HG03196 (cell line): Measurements from ENCODE around the gene ZFYVE26.
"Not testable (repeated sequence)": the region's sequence is repeated elsewhere in the genome, so short reads cannot be mapped to it uniquely, and the experiment has no call there.

Experiments
- ATAC-seq: cut with Tn5 transposase; IDR thresholded peaks from one replicate; pipeline ENCODE4 v1.9.1; 2021; ENCODE audit not compliant: unreplicated experiment

Gene ZFYVE26

DNA sequence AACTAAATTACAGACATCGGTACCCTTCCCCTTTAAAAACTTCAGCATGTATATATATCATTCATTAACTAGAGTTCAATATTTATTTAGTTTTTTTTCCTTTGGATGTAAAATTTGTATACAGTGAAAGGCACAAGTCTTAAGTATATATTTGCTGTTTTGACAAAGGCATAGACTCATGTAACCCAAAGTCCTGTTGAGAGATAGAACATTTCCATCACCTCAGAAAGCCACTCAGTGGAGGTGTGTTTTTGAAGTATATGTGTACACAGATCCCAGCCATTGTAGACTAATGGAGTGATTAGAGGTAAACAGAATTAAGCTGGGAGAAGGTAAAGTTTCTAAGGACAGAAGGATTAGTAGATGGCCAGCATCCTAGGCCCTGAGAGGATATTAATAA lies 99.3 kb downstream of the ZFYVE26 start:
- ATAC-seq: no peak

DNA sequence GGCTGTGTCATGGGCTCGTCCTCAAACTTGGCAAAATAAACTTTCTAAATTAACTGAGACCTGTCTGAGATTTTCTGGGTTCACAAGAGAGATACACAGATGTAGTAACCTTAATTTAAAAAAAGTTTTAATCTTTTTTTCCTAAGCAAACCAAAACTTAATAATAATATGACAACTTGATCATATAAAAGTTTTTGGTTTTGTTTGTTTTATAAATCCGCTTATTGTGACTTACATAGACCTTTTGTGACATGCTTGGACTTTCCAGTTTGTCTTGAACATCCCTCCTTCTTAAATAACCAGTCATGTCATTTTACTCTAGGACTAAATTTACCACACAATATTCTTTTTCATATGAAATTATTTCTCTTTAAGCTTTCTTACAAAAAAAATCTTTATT lies 106.2 kb downstream of the ZFYVE26 start:
- no peak for ATAC-seq

DNA sequence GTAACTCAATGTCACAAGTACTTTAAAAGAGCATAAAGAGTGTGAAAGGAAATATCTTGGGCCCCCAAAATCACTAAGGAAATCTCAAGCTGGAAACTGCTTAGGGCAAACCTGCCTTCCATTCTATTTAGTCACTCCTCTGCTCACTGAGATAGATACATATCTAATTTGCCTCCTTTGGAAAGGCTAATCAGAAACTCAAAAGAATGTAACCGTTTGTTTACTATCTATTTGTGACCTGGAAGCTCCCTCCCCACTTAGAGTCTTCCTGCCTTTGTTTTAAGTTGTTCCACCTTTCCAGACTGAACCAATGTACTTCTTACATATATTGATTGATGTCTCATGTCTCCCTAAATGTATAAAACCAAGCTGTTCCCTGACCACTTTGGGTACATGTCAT lies 106.6 kb downstream of the ZFYVE26 start:
- not testable (repeated sequence) for ATAC-seq

DNA sequence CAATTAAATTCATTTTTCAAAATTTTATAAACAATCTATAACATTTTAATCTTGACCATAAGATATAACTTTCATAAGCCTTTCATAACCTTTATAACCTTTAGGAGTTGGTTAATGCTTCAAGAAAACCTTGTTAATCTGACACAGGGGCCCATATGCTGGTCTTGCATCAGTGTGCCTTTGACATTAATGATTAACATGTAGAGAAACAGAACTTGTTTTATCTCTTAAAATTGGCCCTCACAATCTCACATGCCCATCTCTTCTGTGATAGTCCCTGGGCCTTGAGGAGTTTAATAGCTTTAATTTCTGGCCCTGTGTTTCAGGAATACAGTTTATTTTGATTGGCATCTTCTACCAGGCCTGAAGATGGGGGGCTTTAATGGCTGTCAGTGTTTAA lies 107.0 kb downstream of the ZFYVE26 start:
- not testable (repeated sequence) for ATAC-seq

DNA sequence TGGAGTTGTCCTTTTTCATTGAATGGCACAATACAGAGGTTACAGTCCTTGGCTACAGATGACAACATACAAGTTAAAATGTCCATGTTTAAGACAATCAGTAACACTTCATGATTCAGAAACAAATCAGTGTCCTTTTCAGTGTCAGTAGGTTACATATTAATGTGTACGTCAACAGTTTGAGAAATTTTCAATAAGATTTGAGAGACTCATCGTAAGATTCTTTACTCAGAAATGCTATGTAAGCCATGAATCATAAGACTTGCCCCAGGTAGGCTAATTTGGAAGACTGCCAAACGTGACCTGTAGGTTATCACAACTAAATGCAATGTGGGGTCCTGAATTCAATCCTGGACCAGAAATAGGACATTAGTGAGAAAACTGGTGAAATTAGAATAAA lies 111.2 kb downstream of the ZFYVE26 start:
- ATAC-seq: no peak

GRCh38 chr14:67704484-67705089 lies 111.8 kb downstream of the ZFYVE26 start:
- no peak for ATAC-seq

DNA sequence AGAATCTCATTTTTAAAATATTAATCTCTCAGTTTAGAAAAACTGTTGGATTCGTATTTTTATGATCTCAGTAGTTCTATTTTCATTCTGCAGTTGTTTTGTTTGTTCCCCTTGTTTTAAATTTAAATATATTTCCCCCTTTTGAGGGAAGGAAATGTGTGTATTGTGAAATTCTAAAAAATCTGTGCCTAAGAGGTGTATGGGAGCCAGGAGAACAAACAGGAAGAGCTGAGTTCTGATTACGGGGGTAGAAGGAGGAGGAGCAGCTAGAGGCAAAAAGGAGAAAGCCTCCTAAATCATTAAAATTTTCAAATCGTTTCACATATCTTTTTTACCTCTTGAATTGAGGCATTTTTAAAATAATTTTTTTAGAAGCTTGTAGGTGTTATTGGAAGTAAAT lies 112.4 kb downstream of the ZFYVE26 start:
- no peak for ATAC-seq

- ATAC-seq: not testable (repeated sequence)
Measured at GRCh38 chr14:67701492-67701891, 114.9 kb downstream of the ZFYVE26 start, which contains the start of gene RDH12. Gene RDH12 (plus strand): TSS chr14:67701886. CDS start chr14:67722643, 20,757 bp downstream.

- no peak for ATAC-seq
Measured at GRCh38 chr14:67698179-67698578, 118.2 kb downstream of the ZFYVE26 start.

DNA sequence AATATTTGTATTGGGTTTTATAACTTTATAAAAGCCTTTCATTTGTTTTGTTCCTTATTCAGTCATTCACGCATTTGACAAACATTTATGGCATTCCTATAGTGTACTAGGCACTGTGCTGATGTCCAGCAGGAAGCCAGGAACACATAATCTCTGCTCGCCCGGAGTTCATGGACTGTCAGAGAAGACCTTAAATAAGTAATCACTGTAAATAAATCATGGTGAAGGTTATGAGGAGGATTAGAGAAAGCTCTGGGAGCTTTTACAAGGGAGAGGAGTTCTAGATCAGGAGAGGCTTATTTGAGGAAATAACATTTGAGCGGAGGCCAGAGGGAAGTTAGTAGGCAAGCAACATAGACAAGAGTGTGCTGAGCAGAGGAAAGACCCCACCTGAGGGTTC lies 119.4 kb downstream of the ZFYVE26 start:
- no peak for ATAC-seq
